NCI-H2227 (cell line): ENCODE results near the gene ANAPC5.
A peak's percentile ranks its signal among the peaks of the same experiment; 100 is the strongest.
"Not testable (repeated sequence)": the region's sequence is repeated elsewhere in the genome, so short reads cannot be mapped to it uniquely, and the experiment has no call there.

ENCODE experiments used
- DNase-seq: peaks from one replicate; lab custom pipeline; 2025; ENCODE audit not compliant: unreplicated experiment; lab: John Stamatoyannopoulos, UW

The ANAPC5 gene

GRCh38 chr12:121351820-121352681 is at the start of gene ANAPC5:
Gene ANAPC5 (minus strand): TSS chr12:121352411. CDS start chr12:121352340, 71 bp downstream.
- DNase-seq: peak; percentile 98

GRCh38 chr12:121400332-121401139 is 48.3 kb upstream of the ANAPC5 start:
- DNase-seq: peak; percentile 61

GRCh38 chr12:121399391-121400331 is 47.5 kb upstream of the ANAPC5 start, which contains the start of gene RNF34:
Gene RNF34 (plus strand): TSS chr12:121400118. CDS start chr12:121400213, 95 bp downstream.
- peak; percentile 99 for DNase-seq

GRCh38 chr12:121398355-121398754 is 46.1 kb upstream of the ANAPC5 start:
- no peak for DNase-seq

- DNase-seq: no peak
Observed at GRCh38 chr12:121397521-121397920, 45.3 kb upstream of the ANAPC5 start.

GRCh38 chr12:121392325-121392716 is 40.1 kb upstream of the ANAPC5 start:
- peak; percentile 14 for DNase-seq

- peak; percentile 58 for DNase-seq
Observed at GRCh38 chr12:121391619-121392324, 39.6 kb upstream of the ANAPC5 start.

GRCh38 chr12:121390856-121391255 is 38.6 kb upstream of the ANAPC5 start:
- DNase-seq: no peak

GRCh38 chr12:121388421-121388981 is 36.3 kb upstream of the ANAPC5 start:
- no peak for DNase-seq

- DNase-seq: not testable (repeated sequence)
Observed at GRCh38 chr12:121384891-121385290, 32.7 kb upstream of the ANAPC5 start.

- DNase-seq: no peak
Observed at GRCh38 chr12:121383601-121384021, 31.4 kb upstream of the ANAPC5 start.

- no peak for DNase-seq
Observed at GRCh38 chr12:121379945-121380344, 27.7 kb upstream of the ANAPC5 start.

- DNase-seq: no peak
Observed at GRCh38 chr12:121378736-121379135, 26.5 kb upstream of the ANAPC5 start.

GRCh38 chr12:121376754-121377697 is 24.8 kb upstream of the ANAPC5 start:
- DNase-seq: peak; percentile 29

- DNase-seq: not testable (repeated sequence)
Observed at GRCh38 chr12:121374945-121375584, 22.9 kb upstream of the ANAPC5 start.

GRCh38 chr12:121374336-121374735 is 22.1 kb upstream of the ANAPC5 start:
- DNase-seq: not testable (repeated sequence)

GRCh38 chr12:121373755-121374154 is 21.5 kb upstream of the ANAPC5 start:
- DNase-seq: no peak

GRCh38 chr12:121371404-121371803 is 19.2 kb upstream of the ANAPC5 start:
- no peak for DNase-seq
